Mucosa of stomach (tissue), 1 donor: ENCODE data around the gene TMEM62.
A peak's percentile ranks its signal among the peaks of the same experiment; 100 is the strongest.

Source experiments
- H3K27me3 ChIP-seq: one replicate; pipeline ENCODE4 v1.7.0; 2013; ENCODE audit warnings: mild to moderate bottlenecking, low read length; ENCODE audit not compliant: control insufficient read depth, insufficient read depth
- H3K36me3 ChIP-seq: one replicate; pipeline ENCODE4 v1.7.0; 2013; ENCODE audit warnings: low read length; ENCODE audit not compliant: control insufficient read depth, insufficient read depth
- H3K4me1 ChIP-seq: one replicate; pipeline ENCODE4 v1.7.0; 2013; ENCODE audit warnings: mild to moderate bottlenecking, low read length; ENCODE audit not compliant: control insufficient read depth, insufficient read depth
- H3K4me3 ChIP-seq: one replicate; pipeline ENCODE4 v1.7.0; 2013; ENCODE audit warnings: low read length
- H3K9ac ChIP-seq: one replicate; pipeline ENCODE4 v1.7.0; 2013; ENCODE audit warnings: mild to moderate bottlenecking, low read length, moderate library complexity
- H3K9me3 ChIP-seq: one replicate; pipeline ENCODE4 v1.7.0; 2013; ENCODE audit warnings: mild to moderate bottlenecking, low read length, moderate library complexity; ENCODE audit not compliant: control insufficient read depth
- donor health status: Pancreatic carcinoma.

Gene TMEM62

DNA sequence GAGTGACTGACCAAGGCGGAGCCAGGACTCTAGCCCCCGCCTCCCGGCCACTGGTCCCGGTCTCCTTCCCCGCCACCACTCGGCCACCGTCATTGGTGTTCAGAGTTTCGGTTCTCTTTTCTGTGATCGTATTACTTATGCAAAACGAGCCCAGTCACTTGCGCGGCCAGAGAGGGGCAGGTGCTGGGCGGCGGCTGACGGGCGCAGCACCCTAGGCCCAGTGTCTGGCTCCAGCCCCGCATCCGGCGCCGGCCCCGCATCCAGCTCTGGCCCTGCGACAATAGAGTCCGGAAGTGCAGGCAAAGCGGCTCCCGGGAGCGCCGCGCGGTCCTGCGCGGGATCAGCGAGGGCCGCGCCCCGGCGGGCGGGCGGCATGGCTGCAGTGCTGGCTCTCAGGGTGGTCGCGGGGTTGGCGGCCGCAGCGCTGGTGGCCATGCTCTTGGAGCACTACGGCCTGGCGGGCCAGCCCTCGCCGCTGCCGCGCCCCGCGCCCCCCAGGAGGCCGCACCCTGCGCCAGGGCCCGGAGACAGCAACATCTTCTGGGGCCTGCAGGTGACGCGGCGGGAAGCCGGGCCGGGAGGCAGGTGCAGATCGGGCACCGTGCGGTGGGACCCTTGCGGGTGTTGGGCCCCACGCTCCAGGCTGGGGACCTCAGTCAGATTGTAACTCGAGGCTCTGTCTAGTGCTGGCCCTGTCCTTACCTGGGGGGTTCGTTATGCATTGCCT, at the start of gene TMEM62:
Gene TMEM62 (plus strand): TSS at position 157 of the 727 bp plus-strand sequence. CDS start 217 bp downstream, at position 374.
- peaks cover 6% of the 10 kb centered on the region for H3K36me3 ChIP-seq
- no peaks in the 10 kb centered on the region for H3K9me3 ChIP-seq
- peaks cover 9% of the 10 kb centered on the region for H3K4me1 ChIP-seq
- peak within 1 kb of the TSS; percentile 80 for H3K4me3 ChIP-seq
- no peaks in the 10 kb centered on the region for H3K27me3 ChIP-seq
- peak within 1 kb of the TSS; percentile 93 for H3K9ac ChIP-seq

GRCh38 chr15:43085921-43086320, 47.5 kb upstream of the TMEM62 start:
- no peak overlapping the region for H3K9ac ChIP-seq
- no peaks in the 10 kb centered on the region for H3K9me3 ChIP-seq
- no peaks in the 10 kb centered on the region for H3K4me1 ChIP-seq
- H3K36me3 ChIP-seq, result no peaks in the 10 kb centered on the region
- H3K4me3 ChIP-seq, result no peak overlapping the region
- H3K27me3 ChIP-seq, result no peaks in the 10 kb centered on the region

DNA sequence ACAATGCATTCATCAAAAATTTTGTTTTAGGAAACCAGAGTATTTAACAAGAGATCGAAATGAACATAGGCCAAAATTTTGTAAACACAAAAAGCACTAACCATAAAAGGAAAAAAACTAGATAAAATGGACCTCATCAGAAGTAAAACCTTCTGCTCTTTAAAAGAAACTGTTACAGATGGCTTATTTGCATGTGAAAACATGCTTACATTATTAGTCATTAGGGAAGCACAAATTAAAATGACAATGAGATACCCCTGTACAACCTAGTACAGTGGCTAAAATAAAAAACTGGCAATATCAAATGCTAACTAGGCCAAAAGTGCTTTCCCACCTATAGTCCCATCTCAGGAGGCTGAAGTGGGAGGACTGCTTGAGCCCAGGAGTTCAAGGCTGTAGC, 46.8 kb upstream of the TMEM62 start:
- Histone ChIP-seq H3K27me3 (no peaks in the 10 kb centered on the region), H3K9me3 (no peaks in the 10 kb centered on the region)

DNA sequence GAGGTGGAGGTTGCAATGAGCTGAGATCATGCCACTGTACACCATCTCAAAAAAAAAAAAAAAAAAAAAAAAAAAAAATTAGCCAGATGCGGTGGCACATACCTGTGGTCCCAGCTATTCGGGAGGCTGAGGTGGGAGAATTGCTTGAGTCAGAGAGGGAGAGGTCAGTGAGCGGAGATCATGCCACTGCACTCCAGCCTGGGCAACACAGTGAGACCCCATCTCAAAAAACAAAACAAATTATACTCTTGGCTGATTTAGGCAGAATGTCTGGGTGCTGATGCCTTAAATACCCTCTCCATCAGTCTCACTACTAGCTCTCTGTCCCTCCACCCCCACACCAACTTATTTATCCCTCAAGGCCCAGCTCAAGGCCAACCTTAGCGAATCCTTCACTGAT, 41.5 kb upstream of the TMEM62 start:
- H3K36me3 ChIP-seq, result no peaks in the 10 kb centered on the region
- H3K9ac ChIP-seq, result no peak overlapping the region
- H3K27me3 ChIP-seq, result no peaks in the 10 kb centered on the region
- H3K4me1 ChIP-seq, result peaks cover 16% of the 10 kb centered on the region
- no peaks in the 10 kb centered on the region for H3K9me3 ChIP-seq
- no peak overlapping the region for H3K4me3 ChIP-seq

More for the DNA sequence above, 46.8 kb upstream of the TMEM62 start:
- H3K4me1 ChIP-seq, result no peaks in the 10 kb centered on the region
- no peak overlapping the region for H3K9ac ChIP-seq
- no peak overlapping the region for H3K4me3 ChIP-seq
- H3K36me3 ChIP-seq, result no peaks in the 10 kb centered on the region

DNA sequence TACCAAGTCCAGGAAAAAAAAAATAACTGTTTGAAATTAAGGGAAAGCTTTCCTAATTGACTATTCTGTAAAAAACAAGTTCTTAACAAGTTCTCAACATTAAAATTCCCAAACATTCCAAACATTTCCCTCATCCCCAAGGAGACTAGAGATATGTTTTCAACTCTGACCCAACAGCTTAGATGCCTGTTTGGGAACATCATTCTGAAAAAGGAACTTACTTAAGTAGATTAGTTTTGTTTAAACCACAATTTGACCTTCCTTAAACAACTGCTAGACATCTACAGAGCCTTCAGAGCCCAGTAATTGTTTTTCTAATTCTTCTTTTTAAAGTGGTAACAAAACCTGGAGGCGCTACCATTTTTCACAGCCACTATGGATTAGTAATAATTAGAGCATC, 40.4 kb upstream of the TMEM62 start:
- no peak overlapping the region for H3K9ac ChIP-seq
- peaks cover 16% of the 10 kb centered on the region for H3K4me1 ChIP-seq
- H3K27me3 ChIP-seq, result no peaks in the 10 kb centered on the region
- H3K36me3 ChIP-seq, result no peaks in the 10 kb centered on the region
- no peaks in the 10 kb centered on the region for H3K9me3 ChIP-seq
- no peak overlapping the region for H3K4me3 ChIP-seq

GRCh38 chr15:43094416-43095030, 38.9 kb upstream of the TMEM62 start:
- no peaks in the 10 kb centered on the region for H3K27me3 ChIP-seq
- no peaks in the 10 kb centered on the region for H3K36me3 ChIP-seq
- no peaks in the 10 kb centered on the region for H3K9me3 ChIP-seq
- H3K4me1 ChIP-seq, result peaks cover 16% of the 10 kb centered on the region
- no peak overlapping the region for H3K9ac ChIP-seq
- H3K4me3 ChIP-seq, result no peak overlapping the region

GRCh38 chr15:43095243-43095642, 38.1 kb upstream of the TMEM62 start:
- Histone ChIP-seq H3K36me3 (peaks cover 4% of the 10 kb centered on the region), H3K4me3 (no peak overlapping the region), H3K9ac (no peak overlapping the region), H3K9me3 (no peaks in the 10 kb centered on the region), H3K27me3 (no peaks in the 10 kb centered on the region), H3K4me1 (peaks cover 16% of the 10 kb centered on the region)

DNA sequence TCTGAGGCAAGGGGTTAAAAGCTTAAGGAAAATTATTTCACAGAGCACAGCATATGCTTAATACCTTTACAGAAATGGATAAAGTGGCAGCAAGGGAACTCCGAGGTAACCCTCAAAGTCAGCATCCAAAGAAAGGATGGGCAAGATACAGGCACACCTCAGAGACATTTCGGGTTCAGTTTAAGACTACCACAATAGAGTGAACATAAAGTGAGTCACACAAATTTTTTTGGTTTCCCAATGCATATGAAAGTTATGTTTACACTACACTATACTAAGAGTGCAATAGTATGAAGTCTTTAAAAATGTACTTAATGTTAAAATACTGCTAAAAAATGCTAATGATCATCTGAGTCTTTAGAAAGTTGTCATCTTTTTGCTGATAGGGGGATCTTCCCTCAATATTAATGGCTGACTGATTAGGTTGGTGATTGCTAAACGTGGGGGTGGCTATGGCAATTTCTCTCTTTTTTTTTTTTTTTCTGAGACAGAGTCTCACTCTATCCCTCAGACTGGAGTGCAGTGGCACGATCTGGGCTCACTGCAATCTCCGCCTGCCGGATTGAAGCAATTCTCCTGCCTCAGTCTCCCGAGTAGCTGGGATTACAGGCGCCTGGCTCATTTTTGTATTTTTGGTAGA, 37.6 kb upstream of the TMEM62 start:
- H3K4me3 ChIP-seq, result no peak overlapping the region
- no peak overlapping the region for H3K9ac ChIP-seq
- H3K9me3 ChIP-seq, result no peaks in the 10 kb centered on the region
- H3K36me3 ChIP-seq, result peaks cover 9% of the 10 kb centered on the region
- H3K4me1 ChIP-seq, result peaks cover 16% of the 10 kb centered on the region
- H3K27me3 ChIP-seq, result no peaks in the 10 kb centered on the region

- Histone ChIP-seq H3K4me3 (no peak overlapping the region), H3K9me3 (no peaks in the 10 kb centered on the region), H3K27me3 (no peaks in the 10 kb centered on the region), H3K4me1 (peaks cover 16% of the 10 kb centered on the region), H3K9ac (no peak overlapping the region), H3K36me3 (peaks cover 9% of the 10 kb centered on the region)
Observed at GRCh38 chr15:43096411-43096810, 37.0 kb upstream of the TMEM62 start.

- H3K36me3 ChIP-seq, result peaks cover 9% of the 10 kb centered on the region
- no peak overlapping the region for H3K4me3 ChIP-seq
- H3K27me3 ChIP-seq, result no peaks in the 10 kb centered on the region
- no peak overlapping the region for H3K9ac ChIP-seq
- peaks cover 23% of the 10 kb centered on the region for H3K4me1 ChIP-seq
- no peaks in the 10 kb centered on the region for H3K9me3 ChIP-seq
Observed at GRCh38 chr15:43099105-43099845, 34.1 kb upstream of the TMEM62 start.

DNA sequence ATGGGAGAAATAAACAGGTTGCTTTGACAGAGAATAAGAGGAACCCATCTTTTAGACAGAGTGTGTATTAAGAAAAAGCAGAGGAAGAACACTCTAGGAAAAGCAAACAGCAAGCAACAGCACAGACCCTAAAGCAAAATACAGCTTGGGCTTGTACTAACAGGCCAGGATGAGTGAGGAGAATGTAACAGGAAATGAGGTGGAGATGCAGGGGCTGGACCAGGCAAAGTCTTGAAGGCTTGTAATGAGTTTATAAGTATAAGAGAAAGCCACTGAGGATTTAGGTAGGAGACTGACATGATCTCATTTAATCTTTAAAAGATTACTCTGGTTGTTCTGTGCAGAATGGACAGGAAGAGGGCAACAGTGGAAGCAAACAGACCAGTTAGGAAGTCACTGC, 32.4 kb upstream of the TMEM62 start:
- no peak overlapping the region for H3K4me3 ChIP-seq

DNA sequence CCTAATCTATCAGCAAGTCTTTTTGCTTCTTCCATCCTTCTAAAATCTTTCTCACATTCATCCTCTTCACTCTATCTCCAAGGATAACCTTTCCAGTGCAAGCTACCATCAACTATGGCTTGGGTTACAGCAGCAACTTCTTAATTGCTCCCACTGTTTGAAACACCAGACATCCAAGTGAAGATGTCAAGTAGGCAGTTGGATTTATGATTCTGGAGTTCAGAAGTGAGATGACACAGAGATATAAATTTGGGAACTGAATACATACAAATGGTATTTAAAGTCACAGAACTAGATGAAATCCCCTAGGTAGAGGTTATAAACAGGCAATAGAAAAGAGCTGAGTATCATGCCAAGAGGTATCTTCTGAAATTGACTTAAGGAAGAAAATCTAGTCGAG, 31.2 kb upstream of the TMEM62 start:
- Histone ChIP-seq H3K36me3 (peaks cover 9% of the 10 kb centered on the region), H3K9ac (no peak overlapping the region), H3K27me3 (no peaks in the 10 kb centered on the region), H3K4me1 (peaks cover 12% of the 10 kb centered on the region), H3K4me3 (no peak overlapping the region), H3K9me3 (no peaks in the 10 kb centered on the region)

More for the DNA sequence above, 32.4 kb upstream of the TMEM62 start:
- Histone ChIP-seq H3K36me3 (peaks cover 9% of the 10 kb centered on the region), H3K9me3 (no peaks in the 10 kb centered on the region), H3K4me1 (peaks cover 13% of the 10 kb centered on the region), H3K27me3 (no peaks in the 10 kb centered on the region), H3K9ac (no peak overlapping the region)
